Smooth muscle cell (in vitro differentiated cells): ENCODE measurements around the gene GEMIN5. TPM values are rescaled to one million over a fixed set of nuclear protein-coding genes. Genes with fewer than 3 reads are reported as not detected.
"Not testable (repeated sequence)": the region's sequence is repeated elsewhere in the genome, so short reads cannot be mapped to it uniquely, and the experiment has no call there.

Experiments
- DNase-seq: peaks from one replicate; lab custom pipeline; 2025; ENCODE audit not compliant: unreplicated experiment; lab: John Stamatoyannopoulos, UW
- H2AFZ ChIP-seq: fragments of 200-600 bp; sonication (generic); 2 replicates; pipeline ENCODE4 v1.6.0; 2016; ENCODE audit warnings: antibody characterized with exemption, low read depth, mild to moderate bottlenecking
- H3F3A ChIP-seq: fragments of 200-600 bp; sonication (generic); 2 replicates; pipeline ENCODE4 v1.6.0; 2017; ENCODE audit warnings: antibody characterized with exemption, low read depth
- H3K27ac ChIP-seq: fragments of 200-600 bp; sonication (generic); 2 replicates; pipeline ENCODE4 v1.5.1; 2016; ENCODE audit warnings: low read depth, mild to moderate bottlenecking
- H3K27me3 ChIP-seq: fragments of 200-600 bp; sonication (generic); 2 replicates; pipeline ENCODE4 v1.6.1; 2016; ENCODE audit warnings: low read depth, mild to moderate bottlenecking
- H3K36me3 ChIP-seq: fragments of 200-600 bp; sonication (generic); 2 replicates; pipeline ENCODE4 v1.5.1; 2016; ENCODE audit warnings: low read depth
- H3K4me1 ChIP-seq: fragments of 200-600 bp; sonication (generic); 2 replicates; pipeline ENCODE4 v1.5.1; 2016; ENCODE audit warnings: low read depth
- H3K4me2 ChIP-seq: fragments of 200-600 bp; sonication (generic); 2 replicates; pipeline ENCODE4 v1.6.0; 2016; ENCODE audit warnings: mild to moderate bottlenecking
- H3K4me3 ChIP-seq: fragments of 200-600 bp; sonication (generic); 2 replicates; pipeline ENCODE4 v1.5.1; 2016; ENCODE audit warnings: mild to moderate bottlenecking
- H3K79me2 ChIP-seq: fragments of 200-600 bp; sonication (generic); 2 replicates; pipeline ENCODE4 v1.6.0; 2016; ENCODE audit warnings: low read depth, mild to moderate bottlenecking
- H3K9ac ChIP-seq: fragments of 200-600 bp; sonication (generic); 2 replicates; pipeline ENCODE4 v1.6.0; 2016; ENCODE audit warnings: low read depth
- H3K9me3 ChIP-seq: fragments of 200-600 bp; sonication (generic); replicated peaks from 2 replicates; pipeline ENCODE4 v1.5.1; 2016; ENCODE audit warnings: low read depth
- H4K20me1 ChIP-seq: fragments of 200-600 bp; sonication (generic); 2 replicates; pipeline ENCODE4 v1.6.0; 2016; ENCODE audit warnings: low read depth
- CTCF ChIP-seq: fragments of 200-600 bp; sonication (generic); IDR thresholded peaks from 2 replicates; pipeline ENCODE4 v1.5.1; 2017; ENCODE audit warnings: borderline replicate concordance, mild to moderate bottlenecking, antibody characterized with exemption; ENCODE audit not compliant: insufficient read depth, poor library complexity, severe bottlenecking
- WGBS: methylation state at CpG from one replicate; pipeline ENCODE4 v1.1.7; 2016; ENCODE audit warnings: low lambda C conversion rate; 5-methylcytosine and 5-hydroxymethylcytosine counted together
- polyA plus RNA-seq: library from polyadenylated mRNA; unstranded; fragments of >200 nt; fragmentation: Nextera tagmentation; extraction: Ambion mirVana; gene quantifications from 2 replicates; pipeline ENCODE4 v1.2.1, GENCODE V29; 2016
- total RNA-seq: library from RNA; depleted of rRNA; stranded (reverse); fragments of >200 nt; gene quantifications from 2 replicates; pipeline ENCODE4 v1.2.3, GENCODE V29; 2014

GEMIN5 gene
- total and polyA plus RNA-seq, 2 experiments from 2014 or later: 5.3 to 11.1 TPM

GRCh38 chr5:154977409-154977808 lies 39.4 kb upstream of the GEMIN5 start:
- no peak overlapping the region for H3K4me3 ChIP-seq
- no peaks in the 10 kb centered on the region for H3K27me3 ChIP-seq
- no peaks in the 10 kb centered on the region for H3K79me2 ChIP-seq
- no peak overlapping the region for H2AFZ ChIP-seq
- no peak for DNase-seq
- H3K27ac ChIP-seq: no peak overlapping the region
- H4K20me1 ChIP-seq: no peaks in the 10 kb centered on the region
- H3K4me1 ChIP-seq: no peaks in the 10 kb centered on the region
- H3F3A ChIP-seq: no peaks in the 10 kb centered on the region
- 71% methylated on average over 1 of the region's 1 CpG for WGBS
- H3K9me3 ChIP-seq: no peaks in the 10 kb centered on the region
- no peak for TF ChIP-seq CTCF
- no peak overlapping the region for H3K4me2 ChIP-seq
- no peak overlapping the region for H3K9ac ChIP-seq
- H3K36me3 ChIP-seq: no peaks in the 10 kb centered on the region

- H3K79me2 ChIP-seq, H3K4me1 ChIP-seq, H3K4me2 ChIP-seq, H3K27me3 ChIP-seq, H3K4me3 ChIP-seq, H3K27ac ChIP-seq, H3K36me3 ChIP-seq, DNase-seq, H3F3A ChIP-seq, H3K9me3 ChIP-seq, H3K9ac ChIP-seq, H4K20me1 ChIP-seq, H2AFZ ChIP-seq: not testable (repeated sequence)
- 96% methylated on average over 9 of the region's 9 CpGs for WGBS
Observed at GRCh38 chr5:154976082-154976481, 38.1 kb upstream of the GEMIN5 start.

- Histone ChIP-seq H2AFZ (no peak overlapping the region), H3K4me3 (no peak overlapping the region), H3K9ac (no peak overlapping the region), H3F3A (no peaks in the 10 kb centered on the region), H3K27me3 (no peaks in the 10 kb centered on the region), H3K4me2 (no peak overlapping the region), H4K20me1 (no peaks in the 10 kb centered on the region), H3K4me1 (no peaks in the 10 kb centered on the region), H3K79me2 (no peaks in the 10 kb centered on the region), H3K36me3 (peaks cover 6% of the 10 kb centered on the region), H3K27ac (no peak overlapping the region), H3K9me3 (no peaks in the 10 kb centered on the region)
- WGBS: 73% methylated on average over 2 of the region's 2 CpGs
- TF ChIP-seq CTCF: peak; percentile 72
- no peak for DNase-seq
Observed at GRCh38 chr5:154972476-154973080, 34.6 kb upstream of the GEMIN5 start.

GRCh38 chr5:154971501-154971900 lies 33.5 kb upstream of the GEMIN5 start:
- Histone ChIP-seq H3K36me3 (peaks cover 7% of the 10 kb centered on the region), H3K4me2 (no peak overlapping the region), H3F3A (no peaks in the 10 kb centered on the region), H3K79me2 (no peaks in the 10 kb centered on the region), H3K4me1 (no peaks in the 10 kb centered on the region), H3K9ac (no peak overlapping the region), H3K4me3 (no peak overlapping the region), H4K20me1 (peaks cover 2% of the 10 kb centered on the region), H3K27ac (no peak overlapping the region), H3K27me3 (no peaks in the 10 kb centered on the region), H2AFZ (no peak overlapping the region), H3K9me3 (no peaks in the 10 kb centered on the region)
- DNase-seq: no peak
- TF ChIP-seq CTCF: no peak
- WGBS: 92% methylated on average over 2 of the region's 2 CpGs
